ENCODE measurements around the gene TPO.

DNA sequence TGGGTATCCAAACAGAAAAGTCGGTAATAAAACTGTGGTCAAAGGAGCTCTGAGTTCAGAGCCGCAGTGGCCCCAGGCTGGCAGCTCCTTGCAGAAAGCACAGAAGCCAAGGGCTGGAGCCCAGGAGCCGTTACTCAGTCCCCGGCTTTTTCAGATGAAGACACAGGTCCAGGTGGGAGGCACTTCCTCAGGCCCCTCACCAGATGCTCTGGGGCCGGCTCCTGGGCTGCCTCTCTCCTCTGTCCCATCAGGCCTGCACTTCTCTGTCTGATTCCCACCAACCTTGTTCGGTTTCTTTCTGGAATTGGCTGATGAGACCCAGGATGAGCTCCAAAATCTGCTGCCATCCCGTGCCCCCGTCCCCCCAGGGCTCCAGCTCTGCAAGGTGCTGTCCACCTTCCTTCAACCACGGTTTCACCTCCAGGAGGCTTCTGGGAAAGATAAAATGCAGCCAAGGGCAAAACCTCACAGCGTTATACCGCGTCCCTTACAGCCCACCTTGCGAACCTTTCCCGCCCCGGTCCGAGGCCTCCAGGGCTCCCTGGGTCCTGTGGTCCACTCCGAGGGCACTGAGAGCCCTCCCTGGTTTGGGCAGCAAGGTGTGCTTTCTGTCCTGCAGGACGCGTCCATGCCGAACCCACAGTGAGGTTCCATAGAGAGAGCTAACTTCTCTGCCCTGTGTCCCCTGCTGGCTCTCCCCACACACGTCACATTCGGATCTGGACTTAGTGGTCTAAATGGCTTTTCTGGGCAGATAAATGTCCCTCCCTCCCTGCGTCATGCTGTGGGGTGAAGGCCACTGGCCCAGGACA is 102.9 kb downstream of the TPO start:
- TF ChIP-seq, protein P1, sequence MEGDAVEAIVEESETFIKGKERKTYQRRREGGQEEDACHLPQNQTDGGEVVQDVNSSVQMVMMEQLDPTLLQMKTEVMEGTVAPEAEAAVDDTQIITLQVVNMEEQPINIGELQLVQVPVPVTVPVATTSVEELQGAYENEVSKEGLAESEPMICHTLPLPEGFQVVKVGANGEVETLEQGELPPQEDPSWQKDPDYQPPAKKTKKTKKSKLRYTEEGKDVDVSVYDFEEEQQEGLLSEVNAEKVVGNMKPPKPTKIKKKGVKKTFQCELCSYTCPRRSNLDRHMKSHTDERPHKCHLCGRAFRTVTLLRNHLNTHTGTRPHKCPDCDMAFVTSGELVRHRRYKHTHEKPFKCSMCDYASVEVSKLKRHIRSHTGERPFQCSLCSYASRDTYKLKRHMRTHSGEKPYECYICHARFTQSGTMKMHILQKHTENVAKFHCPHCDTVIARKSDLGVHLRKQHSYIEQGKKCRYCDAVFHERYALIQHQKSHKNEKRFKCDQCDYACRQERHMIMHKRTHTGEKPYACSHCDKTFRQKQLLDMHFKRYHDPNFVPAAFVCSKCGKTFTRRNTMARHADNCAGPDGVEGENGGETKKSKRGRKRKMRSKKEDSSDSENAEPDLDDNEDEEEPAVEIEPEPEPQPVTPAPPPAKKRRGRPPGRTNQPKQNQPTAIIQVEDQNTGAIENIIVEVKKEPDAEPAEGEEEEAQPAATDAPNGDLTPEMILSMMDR (IDR thresholded peaks at IDR 0.05), result no peak
- no peak for TF ChIP-seq POLR2A (IDR thresholded peaks at IDR 0.05)
- no peak for TF ChIP-seq EP300 (IDR thresholded peaks at IDR 0.05)
- TF ChIP-seq POLR2AphosphoS5 (IDR thresholded peaks at IDR 0.05), result no peak

Measured in suprapubic skin (tissue), 4 donors.